OCI-LY1 (cell line): ENCODE data around the gene CC2D1A.

Source experiments
- CTCF ChIP-seq: fragments of 200-600 bp; sonication (generic), shearing (Covaris generic); IDR thresholded peaks from 2 replicates; pipeline ENCODE4 v1.5.1; 2017; ENCODE audit warnings: mild to moderate bottlenecking, antibody characterized with exemption, low read length, moderate library complexity, mixed read lengths
- EZH2 ChIP-seq: fragments of 200-600 bp; sonication (generic), shearing (Covaris generic); IDR thresholded peaks from 2 replicates; pipeline ENCODE4 v1.8.0; 2017; ENCODE audit warnings: borderline replicate concordance, mixed run types, mild to moderate bottlenecking, antibody characterized with exemption, low read length, moderate library complexity, mixed read lengths

- no peak for TF ChIP-seq CTCF
- TF ChIP-seq EZH2: no peak
These were observed 70.4 kb downstream of the CC2D1A start for GRCh38 chr19:13976446-13976845.
